Stomach (tissue), 9 donors: Measurements from ENCODE around the gene RAC3. TPM values are rescaled to one million over a fixed set of nuclear protein-coding genes. Genes with fewer than 3 reads are reported as not detected.

ENCODE experiments used
- DNase-seq, 2 donors: peaks; one replicate each; pipeline versions ENCODE4 v3.0.0 to v3.0.0-alpha.2; 2013 to 2019
- H3K27ac ChIP-seq, 5 donors: fragments of 200-600 bp in 4 of 5; sonication (generic) in 4 of 5; one replicate each; pipeline ENCODE4 v1.5.1; 2013 to 2019; ENCODE audit warnings: mild to moderate bottlenecking in 1 of 5, moderate library complexity in 1 of 5
- H3K27me3 ChIP-seq, 3 donors: fragments of 200-600 bp; sonication (generic); one replicate each; pipeline ENCODE4 v1.5.1; 2017 to 2019; ENCODE audit warnings: mixed run types in 1 of 3
- H3K36me3 ChIP-seq, 4 donors: fragments of 200-600 bp; sonication (generic); 1 replicate in 3 of 4; 2 replicates in 1 of 4; pipeline ENCODE4 v1.5.1; 2016 to 2019
- H3K4me1 ChIP-seq, 4 donors: fragments of 200-600 bp; sonication (generic); one replicate each; pipeline ENCODE4 v1.5.1; 2016 to 2019
- H3K4me3 ChIP-seq, 4 donors: fragments of 200-600 bp; sonication (generic) in 3 of 4; one replicate each; pipeline ENCODE4 v1.5.1; 2016 to 2019; ENCODE audit warnings: mild to moderate bottlenecking in 1 of 4
- H3K9me3 ChIP-seq, 4 donors: fragments of 200-600 bp; sonication (generic); one replicate each; pipeline ENCODE4 v1.5.1; 2016 to 2019
- EP300 ChIP-seq: sonication (generic); formaldehyde crosslinking; IDR thresholded peaks from one replicate; pipeline ENCODE4 v1.6.1; 2017; ENCODE audit warnings: antibody characterized with exemption
- POLR2A ChIP-seq, 4 donors: fragments of 450-650 bp; IDR thresholded peaks; one replicate each; pipeline ENCODE4 v1.6.1; 2016; ENCODE audit warnings: antibody characterized with exemption in 4 of 4, control low read depth in 2 of 4, mild to moderate bottlenecking in 1 of 4, moderate library complexity in 1 of 4
- POLR2AphosphoS5 ChIP-seq, 3 donors: sonication (generic); formaldehyde crosslinking; IDR thresholded peaks; one replicate each; pipeline ENCODE4 v1.6.1; 2016; ENCODE audit warnings: antibody characterized with exemption in 3 of 3
- WGBS, 5 donors: extraction: QIAGEN DNeasy Blood & Tissue Kit in 3 of 5; methylation state at CpG; one replicate each; pipeline versions ENCODE4 v1.1.5 to v1.1.7; 2013 to 2018; 5-methylcytosine and 5-hydroxymethylcytosine counted together
- intact Hi-C: fragments of 100-400 bp; cut with DNase I; formaldehyde crosslinking; loops from one replicate; pipeline ENCODE4 v1.15.1; 2023; ENCODE audit warnings: low total_unique reads
- polyA plus RNA-seq, 3 donors: library from polyadenylated mRNA; stranded (reverse); fragments of 200-250 nt; gene quantifications; one replicate each; pipeline ENCODE4 v1.2.3, GENCODE V29; 2013
- total RNA-seq, 5 donors: library from RNA; depleted of rRNA; stranded (reverse); fragments of >200 nt; gene quantifications; one replicate each; pipeline versions ENCODE4 v1.1.0 to v1.2.3, GENCODE V29; 2014 to 2016
- TF ChIP-seq, protein P1 (sequence below), 7 experiments: fragments of 450-650 bp in 4 of 7; fragments of 200-600 bp in 3 of 7; sonication (generic) in 3 of 7; IDR thresholded peaks; one replicate each; pipeline ENCODE4 v1.5.1; 2016 to 2019; ENCODE audit warnings: antibody characterized with exemption in 7 of 7, control low read depth in 2 of 7, mild to moderate bottlenecking in 1 of 7
- donor health status: healthy with polysubstance abuse.
- donor health status: Bipolar disorder and iron deficiency.
- donor health status: healthy.

Gene RAC3
- total and polyA plus RNA-seq, 8 donors: 1.2 to 24.8 (median 11.6) TPM; not detected in 1

- TF ChIP-seq POLR2A (IDR thresholded peaks at IDR 0.05): no peak
- TF ChIP-seq, protein P1, sequence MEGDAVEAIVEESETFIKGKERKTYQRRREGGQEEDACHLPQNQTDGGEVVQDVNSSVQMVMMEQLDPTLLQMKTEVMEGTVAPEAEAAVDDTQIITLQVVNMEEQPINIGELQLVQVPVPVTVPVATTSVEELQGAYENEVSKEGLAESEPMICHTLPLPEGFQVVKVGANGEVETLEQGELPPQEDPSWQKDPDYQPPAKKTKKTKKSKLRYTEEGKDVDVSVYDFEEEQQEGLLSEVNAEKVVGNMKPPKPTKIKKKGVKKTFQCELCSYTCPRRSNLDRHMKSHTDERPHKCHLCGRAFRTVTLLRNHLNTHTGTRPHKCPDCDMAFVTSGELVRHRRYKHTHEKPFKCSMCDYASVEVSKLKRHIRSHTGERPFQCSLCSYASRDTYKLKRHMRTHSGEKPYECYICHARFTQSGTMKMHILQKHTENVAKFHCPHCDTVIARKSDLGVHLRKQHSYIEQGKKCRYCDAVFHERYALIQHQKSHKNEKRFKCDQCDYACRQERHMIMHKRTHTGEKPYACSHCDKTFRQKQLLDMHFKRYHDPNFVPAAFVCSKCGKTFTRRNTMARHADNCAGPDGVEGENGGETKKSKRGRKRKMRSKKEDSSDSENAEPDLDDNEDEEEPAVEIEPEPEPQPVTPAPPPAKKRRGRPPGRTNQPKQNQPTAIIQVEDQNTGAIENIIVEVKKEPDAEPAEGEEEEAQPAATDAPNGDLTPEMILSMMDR (IDR thresholded peaks at IDR 0.05): no peak
- peak in 1 of 3 donors; percentile 20 for TF ChIP-seq POLR2AphosphoS5 (IDR thresholded peaks at IDR 0.05)
- no peak for TF ChIP-seq EP300
- WGBS, 5 donors: 73 to 82% (median 77%) methylated on average over 17 to 22 of the region's 22 CpGs
- DNase-seq: peak in 1 of 2 donors; percentile 69
- H3K4me3 ChIP-seq: no peak overlapping the region
- no peaks in the 10 kb centered on the region for H3K27me3 ChIP-seq
- intact Hi-C loops: no loop called here
- peaks cover 0 to 43% (median 38%) of the 10 kb centered on the region in 4 donors for H3K36me3 ChIP-seq
- peaks cover 0 to 19% (median 12%) of the 10 kb centered on the region in 4 donors for H3K4me1 ChIP-seq
- H3K9me3 ChIP-seq: no peaks in the 10 kb centered on the region
- peak overlapping the region in 2 of 5 donors; percentile 33 to 77 for H3K27ac ChIP-seq
Observed at GRCh38 chr17:82013341-82013740, 18.1 kb upstream of the RAC3 start.

DNA sequence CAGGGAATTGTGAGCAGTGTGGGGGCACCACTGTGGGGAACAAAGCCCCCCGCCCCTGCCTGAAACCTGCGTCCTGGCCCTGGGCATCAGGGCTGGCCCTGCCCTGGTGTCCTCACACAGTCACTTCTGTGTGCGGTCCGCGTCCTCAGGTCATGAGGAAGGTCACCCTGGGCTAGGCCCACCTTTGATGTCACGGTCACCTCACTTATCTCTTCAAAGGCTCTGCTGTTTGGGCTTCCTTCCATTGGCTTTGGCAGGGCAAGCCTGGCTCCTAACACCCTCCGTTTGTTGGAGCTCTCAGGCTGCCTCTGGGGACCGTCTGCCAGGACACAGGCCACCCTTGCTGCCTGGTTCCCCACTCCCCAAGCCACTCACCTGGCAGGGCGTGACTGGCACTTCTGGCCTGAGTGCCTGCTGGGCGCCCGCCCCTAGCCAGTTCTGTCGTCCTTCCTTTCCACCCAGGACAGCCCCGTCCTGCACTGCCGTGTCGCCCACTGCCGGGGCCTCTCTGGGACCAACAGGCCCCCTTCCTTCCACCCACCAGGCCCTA, 17.6 kb upstream of the RAC3 start:
- Histone ChIP-seq H3K27ac (peak overlapping the region in 1 of 5 donors; percentile 77), H3K4me3 (no peak overlapping the region), H3K4me1 (peaks cover 2 to 25% (median 16%) of the 10 kb centered on the region in 4 donors), H3K36me3 (peaks cover 0 to 48% (median 43%) of the 10 kb centered on the region in 4 donors), H3K9me3 (no peaks in the 10 kb centered on the region), H3K27me3 (no peaks in the 10 kb centered on the region)
- intact Hi-C loops: no loop called here
- WGBS, 5 donors: 75 to 83% (median 80%) methylated on average over 13 to 16 of the region's 16 CpGs
- TF ChIP-seq, protein P1 (IDR thresholded peaks at IDR 0.05): no peak
- TF ChIP-seq EP300 (no peak), POLR2AphosphoS5 (IDR thresholded peaks at IDR 0.05) (no peak), POLR2A (IDR thresholded peaks at IDR 0.05) (no peak)
- no peak for DNase-seq

- H3K4me1 ChIP-seq: peaks cover 8 to 30% (median 21%) of the 10 kb centered on the region in 4 donors
- H3K27ac ChIP-seq: no peak overlapping the region
- DNase-seq: no peak
- TF ChIP-seq, protein P1 (IDR thresholded peaks at IDR 0.05): no peak
- no peak for TF ChIP-seq POLR2A (IDR thresholded peaks at IDR 0.05)
- no peak for TF ChIP-seq EP300
- TF ChIP-seq POLR2AphosphoS5 (IDR thresholded peaks at IDR 0.05): no peak
- intact Hi-C loops: no loop called here
- 62 to 73% (median 70%) methylated on average over 14 to 23 of the region's 23 CpGs for WGBS, 5 donors
- H3K36me3 ChIP-seq: peaks cover 0 to 50% (median 41%) of the 10 kb centered on the region in 4 donors
- H3K27me3 ChIP-seq: no peaks in the 10 kb centered on the region
- no peaks in the 10 kb centered on the region for H3K9me3 ChIP-seq
- no peak overlapping the region for H3K4me3 ChIP-seq
Observed at GRCh38 chr17:82014432-82014831, 17.0 kb upstream of the RAC3 start.

DNA sequence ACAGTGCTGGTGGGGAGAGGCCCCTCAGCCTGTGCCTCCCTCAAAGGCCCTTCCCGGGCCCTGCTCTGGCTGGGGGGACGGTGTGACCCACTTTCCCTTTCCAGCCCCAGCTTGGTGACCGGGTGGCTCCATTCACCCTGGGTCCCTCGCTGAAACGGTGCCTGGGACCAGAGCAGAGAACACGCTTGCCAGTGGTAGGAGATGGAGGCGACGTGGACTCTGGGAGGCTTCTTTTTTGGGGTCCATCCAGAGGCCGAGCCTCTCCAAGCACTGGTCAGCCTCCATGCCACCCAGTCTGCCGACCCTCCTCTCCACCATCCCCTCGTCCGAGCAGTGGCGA, 16.5 kb upstream of the RAC3 start:
- peaks cover 12 to 35% (median 27%) of the 10 kb centered on the region in 4 donors for H3K4me1 ChIP-seq
- WGBS, 5 donors: 77 to 90% (median 83%) methylated on average over 9 to 13 of the region's 13 CpGs
- no peak overlapping the region for H3K27ac ChIP-seq
- intact Hi-C loops: loop anchor here (5.0 kb wide), 1 partner anchor 53 kb away; the partner anchor contains the start of gene NOTUM
- H3K36me3 ChIP-seq: peaks cover 0 to 46% (median 39%) of the 10 kb centered on the region in 4 donors
- TF ChIP-seq POLR2AphosphoS5 (IDR thresholded peaks at IDR 0.05) (no peak), POLR2A (IDR thresholded peaks at IDR 0.05) (no peak), EP300 (no peak)
- TF ChIP-seq, protein P1 (IDR thresholded peaks at IDR 0.05): no peak
- no peak overlapping the region for H3K4me3 ChIP-seq
- no peaks in the 10 kb centered on the region for H3K9me3 ChIP-seq
- DNase-seq: no peak
- H3K27me3 ChIP-seq: no peaks in the 10 kb centered on the region
